ENCODE results near the gene IL3. TPM values are rescaled to one million over a fixed set of nuclear protein-coding genes. Genes with fewer than 3 reads are reported as not detected.

IL3 gene
- total RNA-seq, 2 experiments from 2014 or later, result not detected

DNA sequence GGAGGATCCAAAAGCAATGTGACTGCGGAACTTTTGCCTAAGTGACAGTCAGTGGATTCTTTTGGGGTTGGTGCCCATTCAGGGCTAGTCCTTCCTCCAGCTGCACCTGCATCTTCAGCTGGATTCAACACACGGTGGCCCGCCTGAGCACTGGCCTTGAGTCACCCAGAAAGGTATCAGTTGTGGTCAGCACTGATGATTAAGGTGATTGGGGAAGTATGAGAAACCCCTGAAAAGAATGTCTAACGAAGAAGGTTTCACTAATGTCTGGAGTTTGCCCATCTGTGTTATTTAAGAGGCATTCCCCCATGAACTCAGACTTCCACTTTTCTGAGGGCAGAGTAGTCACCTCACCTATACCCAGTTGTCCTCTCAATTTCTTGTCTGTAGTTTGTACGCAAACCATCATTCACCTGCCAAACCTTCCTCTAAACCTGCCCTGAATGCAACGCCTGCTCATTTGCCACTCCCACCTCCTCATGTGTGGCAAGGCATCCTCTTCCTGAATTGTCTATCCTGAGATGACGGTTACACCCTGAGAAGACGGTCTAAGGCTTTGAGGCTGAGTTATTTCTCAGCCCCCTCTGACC lies 40.3 kb downstream of the IL3 start:
- peak; percentile 50 for DNase-seq (ENCODE audit: low spot score)
- CTCF ChIA-PET (ENCODE audit: unreplicated experiment), result no interaction called here
- no peaks in the 10 kb centered on the region for H3K36me3 ChIP-seq (ENCODE audit: insufficient read depth, low read length)
- peak overlapping the region; percentile 29; the same call in 1 of the 2 replicates for H2AFZ ChIP-seq (ENCODE audit: low read length)
- peaks cover 66% of the 10 kb centered on the region for H3K4me1 ChIP-seq (ENCODE audit: insufficient read depth, low read length, poor library complexity, severe bottlenecking)
- no peak overlapping the region for H3K27ac ChIP-seq (ENCODE audit: low read depth, low read length, poor library complexity, severe bottlenecking)
- no peaks in the 10 kb centered on the region for H3K79me2 ChIP-seq (ENCODE audit: insufficient read depth, low read depth, low read length)
- no peaks in the 10 kb centered on the region for H3K9me3 ChIP-seq (ENCODE audit: low read length)
- H4K20me1 ChIP-seq (ENCODE audit: insufficient read depth, low read length), result no peaks in the 10 kb centered on the region
- POLR2A ChIA-PET, result no interaction called here
- peak overlapping the region; percentile 27 for H3K4me2 ChIP-seq (ENCODE audit: low read length)
- BruUV-seq (replicated peaks), result no TSS peak
- H3K9me2 ChIP-seq (ENCODE audit: insufficient read depth, low read length), result no peaks in the 10 kb centered on the region
- intact Hi-C loops (cut with micrococcal nuclease; ENCODE audit: unreplicated experiment), result no loop called here
- TF ChIP-seq, protein P1, sequence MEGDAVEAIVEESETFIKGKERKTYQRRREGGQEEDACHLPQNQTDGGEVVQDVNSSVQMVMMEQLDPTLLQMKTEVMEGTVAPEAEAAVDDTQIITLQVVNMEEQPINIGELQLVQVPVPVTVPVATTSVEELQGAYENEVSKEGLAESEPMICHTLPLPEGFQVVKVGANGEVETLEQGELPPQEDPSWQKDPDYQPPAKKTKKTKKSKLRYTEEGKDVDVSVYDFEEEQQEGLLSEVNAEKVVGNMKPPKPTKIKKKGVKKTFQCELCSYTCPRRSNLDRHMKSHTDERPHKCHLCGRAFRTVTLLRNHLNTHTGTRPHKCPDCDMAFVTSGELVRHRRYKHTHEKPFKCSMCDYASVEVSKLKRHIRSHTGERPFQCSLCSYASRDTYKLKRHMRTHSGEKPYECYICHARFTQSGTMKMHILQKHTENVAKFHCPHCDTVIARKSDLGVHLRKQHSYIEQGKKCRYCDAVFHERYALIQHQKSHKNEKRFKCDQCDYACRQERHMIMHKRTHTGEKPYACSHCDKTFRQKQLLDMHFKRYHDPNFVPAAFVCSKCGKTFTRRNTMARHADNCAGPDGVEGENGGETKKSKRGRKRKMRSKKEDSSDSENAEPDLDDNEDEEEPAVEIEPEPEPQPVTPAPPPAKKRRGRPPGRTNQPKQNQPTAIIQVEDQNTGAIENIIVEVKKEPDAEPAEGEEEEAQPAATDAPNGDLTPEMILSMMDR (conservative IDR thresholded peaks at IDR 0.05; ENCODE audit: low read length), result no peak
- TF ChIP-seq EZH2phosphoT487 (IDR thresholded peaks at IDR 0.05; ENCODE audit: borderline replicate concordance, low read depth, low read length), result no peak
- H3K4me3 ChIP-seq (ENCODE audit: low read depth, low read length, poor library complexity, severe bottlenecking), result no peak overlapping the region

DNA sequence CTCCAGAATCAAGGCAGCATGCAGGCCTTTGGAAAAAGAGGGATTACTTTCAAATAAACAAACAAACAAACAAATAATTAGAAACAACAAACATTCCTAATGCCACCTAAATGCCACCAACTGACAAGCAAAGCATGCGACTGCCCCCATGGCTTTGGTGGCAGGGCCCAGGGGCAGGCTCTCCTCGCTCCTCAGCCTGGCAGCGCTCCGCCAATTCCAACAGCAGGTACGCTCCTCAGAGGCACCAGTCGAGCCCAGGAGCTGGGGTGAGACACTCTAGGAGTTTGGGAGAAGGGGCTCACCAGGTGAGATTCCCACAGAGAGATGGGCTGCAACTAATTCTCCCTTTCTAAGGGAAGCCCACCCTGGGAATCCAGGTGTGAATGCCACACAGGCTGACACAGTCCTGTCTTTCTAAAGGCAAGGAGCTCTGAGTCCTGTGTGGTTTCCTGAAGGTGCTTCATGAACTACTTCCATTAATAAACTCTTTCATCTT lies 41.0 kb downstream of the IL3 start:
- Histone ChIP-seq H2AFZ (ENCODE audit: low read length) (peak overlapping the region; percentile 29; the same call in 1 of the 2 replicates), H4K20me1 (ENCODE audit: insufficient read depth, low read length) (no peaks in the 10 kb centered on the region), H3K79me2 (ENCODE audit: insufficient read depth, low read depth, low read length) (no peaks in the 10 kb centered on the region), H3K36me3 (ENCODE audit: insufficient read depth, low read length) (no peaks in the 10 kb centered on the region), H3K9me2 (ENCODE audit: insufficient read depth, low read length) (no peaks in the 10 kb centered on the region), H3K4me2 (ENCODE audit: low read length) (peak overlapping the region; percentile 27), H3K9me3 (ENCODE audit: low read length) (no peaks in the 10 kb centered on the region), H3K4me3 (ENCODE audit: low read depth, low read length, poor library complexity, severe bottlenecking) (no peak overlapping the region), H3K27ac (ENCODE audit: low read depth, low read length, poor library complexity, severe bottlenecking) (no peak overlapping the region), H3K4me1 (ENCODE audit: insufficient read depth, low read length, poor library complexity, severe bottlenecking) (peaks cover 66% of the 10 kb centered on the region)
- POLR2A ChIA-PET, result interaction anchor here (0.5 to 1.6 kb wide), 2 partner anchors 8 to 369 kb away, joined by 3 to 4 read pairs; no protein-coding TSS in a partner anchor
- CTCF ChIA-PET (ENCODE audit: unreplicated experiment), result no interaction called here
- DNase-seq (ENCODE audit: low spot score), result no peak
- TF ChIP-seq, protein P1 (conservative IDR thresholded peaks at IDR 0.05; ENCODE audit: low read length), result no peak
- no peak for TF ChIP-seq EZH2phosphoT487 (IDR thresholded peaks at IDR 0.05; ENCODE audit: borderline replicate concordance, low read depth, low read length)
- intact Hi-C loops (cut with micrococcal nuclease; ENCODE audit: unreplicated experiment), result no loop called here
- no TSS peak for BruUV-seq (replicated peaks)

DNA sequence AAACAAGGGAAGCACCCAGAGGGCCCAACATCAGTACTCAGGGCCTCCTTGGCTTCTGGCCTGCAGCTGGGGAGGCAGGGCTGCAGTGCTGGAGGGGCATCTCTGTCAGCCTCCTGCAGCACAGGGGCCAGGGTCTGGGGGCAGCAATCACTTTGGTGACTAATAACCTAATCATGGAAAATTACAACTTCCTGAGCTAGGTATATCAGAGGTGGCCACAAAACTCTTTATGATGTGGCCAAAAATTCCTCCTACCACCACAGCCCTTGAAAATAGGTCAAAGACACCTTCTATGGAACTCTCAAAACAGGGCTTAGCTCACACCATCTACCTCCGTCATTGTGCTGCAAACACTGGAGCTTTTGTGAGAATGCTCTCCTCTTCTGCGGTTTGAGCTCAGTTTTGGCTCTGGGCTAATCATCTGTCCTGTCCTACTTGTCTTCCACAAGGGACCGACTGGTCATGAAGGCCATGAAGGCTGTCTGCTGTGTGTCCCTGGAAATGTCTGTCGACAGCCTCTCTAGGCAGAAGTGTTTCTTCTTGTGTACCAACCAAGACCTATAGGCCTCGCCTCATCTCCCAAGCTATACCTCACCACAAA lies 41.7 kb downstream of the IL3 start:
- intact Hi-C loops (cut with micrococcal nuclease; ENCODE audit: unreplicated experiment), result loop anchor here (2.0 kb wide), 1 partner anchor 37 kb away; no protein-coding TSS in a partner anchor
- Histone ChIP-seq H2AFZ (ENCODE audit: low read length) (peak overlapping the region; percentile 60; the same call in 1 of the 2 replicates), H3K36me3 (ENCODE audit: insufficient read depth, low read length) (no peaks in the 10 kb centered on the region), H3K27ac (ENCODE audit: low read depth, low read length, poor library complexity, severe bottlenecking) (no peak overlapping the region), H3K4me2 (ENCODE audit: low read length) (peak overlapping the region; percentile 76), H3K9me3 (ENCODE audit: low read length) (no peaks in the 10 kb centered on the region), H3K9me2 (ENCODE audit: insufficient read depth, low read length) (no peaks in the 10 kb centered on the region), H3K4me1 (ENCODE audit: insufficient read depth, low read length, poor library complexity, severe bottlenecking) (peaks cover 66% of the 10 kb centered on the region), H3K79me2 (ENCODE audit: insufficient read depth, low read depth, low read length) (no peaks in the 10 kb centered on the region), H4K20me1 (ENCODE audit: insufficient read depth, low read length) (no peaks in the 10 kb centered on the region), H3K4me3 (ENCODE audit: low read depth, low read length, poor library complexity, severe bottlenecking) (no peak overlapping the region)
- TF ChIP-seq, protein P1 (conservative IDR thresholded peaks at IDR 0.05; ENCODE audit: low read length), result no peak
- TF ChIP-seq EZH2phosphoT487 (IDR thresholded peaks at IDR 0.05; ENCODE audit: borderline replicate concordance, low read depth, low read length), result no peak
- CTCF ChIA-PET (ENCODE audit: unreplicated experiment), result no interaction called here
- POLR2A ChIA-PET, result interaction anchor here (0.5 to 1.6 kb wide), 4 partner anchors 9 to 94 kb away, joined by 4 to 7 read pairs (median 4); partner anchors contain the start of gene CSF2
- no TSS peak for BruUV-seq (replicated peaks)
- no peak for DNase-seq (ENCODE audit: low spot score)

Measured in OCI-LY7 (cell line).